HL-60 (cell line): ENCODE results near the gene SH3RF3.

ENCODE experiments used
- DNase-seq, 2 experiments: peaks; one replicate each; pipeline ENCODE4 v3.0.0-alpha.2; 2010 to 2020; ENCODE audit warnings: low read depth in 1 of 2, low spot score in 1 of 2
- H3K27ac ChIP-seq: fragments of 250-450 bp; sonication (Bioruptor Pico); replicated peaks from 2 replicates; pipeline ENCODE4 v1.5.1; 2020; ENCODE audit warnings: mild to moderate bottlenecking, moderate library complexity
- H3K27me3 ChIP-seq: fragments of 250-450 bp; sonication (Bioruptor Pico); 2 replicates; pipeline ENCODE4 v1.5.1; 2021; ENCODE audit warnings: mild to moderate bottlenecking, moderate library complexity; ENCODE audit not compliant: insufficient read depth, poor library complexity, severe bottlenecking
- H3K4me3 ChIP-seq: replicated peaks from 2 replicates; pipeline ENCODE4 v1.5.1; 2011; ENCODE audit warnings: mild to moderate bottlenecking, control low read depth, low read length; ENCODE audit not compliant: insufficient read depth
- GABPA ChIP-seq: IDR thresholded peaks from 2 replicates; pipeline ENCODE4 v1.6.1; 2012; ENCODE audit warnings: low read depth
- POLR2AphosphoS5 ChIP-seq: IDR thresholded peaks from 2 replicates; pipeline ENCODE4 v1.6.1; 2012; ENCODE audit warnings: low read depth
- SPI1 ChIP-seq: IDR thresholded peaks from 2 replicates; pipeline ENCODE4 v1.6.1; 2012; ENCODE audit warnings: low read depth, mild to moderate bottlenecking, borderline replicate concordance
- TF ChIP-seq, protein P1 (sequence below): IDR thresholded peaks from 2 replicates; pipeline ENCODE4 v1.6.1; 2012; ENCODE audit warnings: low read depth; ENCODE audit not compliant: insufficient replicate concordance
- TF ChIP-seq, protein P2 (sequence below): IDR thresholded peaks from one replicate; pipeline ENCODE4 v1.5.1; 2011; ENCODE audit warnings: low read length, control low read depth, inconsistent platforms; ENCODE audit not compliant: insufficient read depth

The SH3RF3 gene

DNA sequence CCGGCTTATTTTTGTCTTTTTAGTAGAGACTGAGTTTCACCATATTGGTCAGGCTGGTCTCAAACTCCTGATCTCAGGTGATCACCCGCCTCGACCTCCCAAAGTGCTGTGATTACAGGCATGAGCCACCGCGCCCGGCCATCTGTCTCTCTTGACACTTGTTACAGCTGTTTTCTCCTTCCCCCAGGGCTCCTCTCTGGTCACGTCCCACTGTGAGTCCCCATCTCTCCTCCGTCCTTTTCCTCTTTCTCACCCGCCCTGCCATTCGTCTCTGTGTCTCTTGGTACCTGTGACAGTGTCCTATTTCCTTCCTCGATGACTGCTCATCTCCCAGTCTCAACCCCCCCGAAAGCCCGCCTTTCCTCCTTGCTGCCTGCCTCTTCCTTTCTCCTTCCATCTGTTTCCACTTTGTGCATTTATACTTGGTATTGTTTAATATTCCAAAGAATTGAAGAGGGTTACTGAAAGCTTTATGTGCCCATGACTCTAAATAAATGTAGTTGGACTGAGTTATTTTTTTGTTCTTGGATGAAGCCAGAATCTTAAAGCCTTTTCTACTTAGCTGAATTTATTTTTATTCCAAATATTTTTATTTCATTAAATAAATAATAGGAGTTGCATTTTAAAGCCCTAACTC is 241.5 kb downstream of the SH3RF3 start:
- Histone ChIP-seq H3K4me3 (no peak overlapping the region), H3K27me3 (no peaks in the 10 kb centered on the region)
- TF ChIP-seq SPI1 = no peak
- TF ChIP-seq, protein P1, sequence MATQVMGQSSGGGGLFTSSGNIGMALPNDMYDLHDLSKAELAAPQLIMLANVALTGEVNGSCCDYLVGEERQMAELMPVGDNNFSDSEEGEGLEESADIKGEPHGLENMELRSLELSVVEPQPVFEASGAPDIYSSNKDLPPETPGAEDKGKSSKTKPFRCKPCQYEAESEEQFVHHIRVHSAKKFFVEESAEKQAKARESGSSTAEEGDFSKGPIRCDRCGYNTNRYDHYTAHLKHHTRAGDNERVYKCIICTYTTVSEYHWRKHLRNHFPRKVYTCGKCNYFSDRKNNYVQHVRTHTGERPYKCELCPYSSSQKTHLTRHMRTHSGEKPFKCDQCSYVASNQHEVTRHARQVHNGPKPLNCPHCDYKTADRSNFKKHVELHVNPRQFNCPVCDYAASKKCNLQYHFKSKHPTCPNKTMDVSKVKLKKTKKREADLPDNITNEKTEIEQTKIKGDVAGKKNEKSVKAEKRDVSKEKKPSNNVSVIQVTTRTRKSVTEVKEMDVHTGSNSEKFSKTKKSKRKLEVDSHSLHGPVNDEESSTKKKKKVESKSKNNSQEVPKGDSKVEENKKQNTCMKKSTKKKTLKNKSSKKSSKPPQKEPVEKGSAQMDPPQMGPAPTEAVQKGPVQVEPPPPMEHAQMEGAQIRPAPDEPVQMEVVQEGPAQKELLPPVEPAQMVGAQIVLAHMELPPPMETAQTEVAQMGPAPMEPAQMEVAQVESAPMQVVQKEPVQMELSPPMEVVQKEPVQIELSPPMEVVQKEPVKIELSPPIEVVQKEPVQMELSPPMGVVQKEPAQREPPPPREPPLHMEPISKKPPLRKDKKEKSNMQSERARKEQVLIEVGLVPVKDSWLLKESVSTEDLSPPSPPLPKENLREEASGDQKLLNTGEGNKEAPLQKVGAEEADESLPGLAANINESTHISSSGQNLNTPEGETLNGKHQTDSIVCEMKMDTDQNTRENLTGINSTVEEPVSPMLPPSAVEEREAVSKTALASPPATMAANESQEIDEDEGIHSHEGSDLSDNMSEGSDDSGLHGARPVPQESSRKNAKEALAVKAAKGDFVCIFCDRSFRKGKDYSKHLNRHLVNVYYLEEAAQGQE = no peak
- TF ChIP-seq POLR2AphosphoS5 = no peak
- TF ChIP-seq GABPA = no peak
- TF ChIP-seq, protein P2, sequence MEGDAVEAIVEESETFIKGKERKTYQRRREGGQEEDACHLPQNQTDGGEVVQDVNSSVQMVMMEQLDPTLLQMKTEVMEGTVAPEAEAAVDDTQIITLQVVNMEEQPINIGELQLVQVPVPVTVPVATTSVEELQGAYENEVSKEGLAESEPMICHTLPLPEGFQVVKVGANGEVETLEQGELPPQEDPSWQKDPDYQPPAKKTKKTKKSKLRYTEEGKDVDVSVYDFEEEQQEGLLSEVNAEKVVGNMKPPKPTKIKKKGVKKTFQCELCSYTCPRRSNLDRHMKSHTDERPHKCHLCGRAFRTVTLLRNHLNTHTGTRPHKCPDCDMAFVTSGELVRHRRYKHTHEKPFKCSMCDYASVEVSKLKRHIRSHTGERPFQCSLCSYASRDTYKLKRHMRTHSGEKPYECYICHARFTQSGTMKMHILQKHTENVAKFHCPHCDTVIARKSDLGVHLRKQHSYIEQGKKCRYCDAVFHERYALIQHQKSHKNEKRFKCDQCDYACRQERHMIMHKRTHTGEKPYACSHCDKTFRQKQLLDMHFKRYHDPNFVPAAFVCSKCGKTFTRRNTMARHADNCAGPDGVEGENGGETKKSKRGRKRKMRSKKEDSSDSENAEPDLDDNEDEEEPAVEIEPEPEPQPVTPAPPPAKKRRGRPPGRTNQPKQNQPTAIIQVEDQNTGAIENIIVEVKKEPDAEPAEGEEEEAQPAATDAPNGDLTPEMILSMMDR = no peak

DNA sequence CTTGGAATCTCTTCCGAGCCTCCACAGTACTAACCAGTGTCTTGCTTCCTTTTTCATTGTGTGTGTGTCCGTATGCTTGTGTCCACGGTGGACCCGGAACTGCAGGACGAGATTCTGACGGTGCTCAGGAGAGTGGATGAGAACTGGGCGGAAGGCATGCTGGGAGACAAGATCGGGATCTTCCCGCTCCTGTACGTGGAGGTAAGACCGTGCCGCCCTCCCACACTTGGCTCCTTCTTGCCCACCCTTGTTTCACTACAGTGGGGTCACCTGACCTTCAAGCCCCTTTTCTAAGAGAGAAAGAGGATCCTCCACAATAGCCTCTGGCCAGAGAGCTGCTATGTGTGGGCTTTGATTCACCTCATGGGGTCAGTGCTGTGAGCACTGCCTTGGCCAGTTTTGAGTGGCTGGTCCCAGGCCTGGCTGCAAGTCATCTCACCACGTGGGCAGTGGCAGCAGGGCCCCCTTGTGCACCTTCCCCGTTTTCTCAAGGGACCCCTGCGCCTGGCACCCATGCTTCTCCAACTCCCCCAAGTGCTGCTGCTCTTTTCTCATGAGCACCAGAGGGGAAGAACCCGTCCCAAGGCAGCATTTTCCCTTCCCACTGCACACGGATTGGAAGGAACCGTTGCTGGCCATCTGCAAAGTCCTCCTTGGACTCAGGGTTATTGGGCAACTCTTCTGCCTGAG is 242.6 kb downstream of the SH3RF3 start:
- TF ChIP-seq GABPA = no peak
- TF ChIP-seq, protein P2 = no peak
- no peak for TF ChIP-seq SPI1
- no peak for TF ChIP-seq POLR2AphosphoS5
- TF ChIP-seq, protein P1 = no peak
- DNase-seq = no peak
- H3K27me3 ChIP-seq = no peaks in the 10 kb centered on the region
- H3K4me3 ChIP-seq = no peak overlapping the region
- no peak overlapping the region for H3K27ac ChIP-seq

More for the DNA sequence above, 241.5 kb downstream of the SH3RF3 start:
- DNase-seq = no peak
- H3K27ac ChIP-seq = no peak overlapping the region

DNA sequence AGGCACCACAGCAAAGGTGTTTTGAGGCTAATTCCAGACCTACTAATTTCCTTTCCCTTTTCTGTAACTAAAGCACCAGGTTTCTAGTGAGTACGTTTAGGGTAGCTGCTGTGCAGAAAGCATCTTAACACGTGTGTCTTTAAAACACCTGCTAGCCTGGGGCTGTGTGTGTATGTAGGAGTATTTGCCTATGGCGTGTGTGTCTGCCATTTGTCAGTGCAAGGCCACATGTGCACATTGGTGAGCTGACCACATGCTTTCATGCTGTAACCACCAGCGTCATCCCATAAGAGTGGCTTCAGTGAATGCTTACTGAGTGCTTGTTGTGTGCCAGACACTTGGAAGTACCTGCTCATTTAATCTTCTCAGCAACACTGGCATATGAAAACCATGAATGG is 243.2 kb downstream of the SH3RF3 start:
- DNase-seq = no peak
- Histone ChIP-seq H3K27me3 (no peaks in the 10 kb centered on the region), H3K27ac (no peak overlapping the region), H3K4me3 (no peak overlapping the region)
- TF ChIP-seq, protein P1 = no peak
- no peak for TF ChIP-seq POLR2AphosphoS5
- no peak for TF ChIP-seq GABPA
- TF ChIP-seq, protein P2 = no peak
- no peak for TF ChIP-seq SPI1
